Breast epithelium (tissue), 3 donors: Measurements from ENCODE around the gene LRAT.
A peak's percentile ranks its signal among the peaks of the same experiment; 100 is the strongest.

ENCODE experiments used
- CTCF ChIP-seq, 3 donors: fragments of 450-650 bp; IDR thresholded peaks; one replicate each; pipeline ENCODE4 v1.5.1; 2016 to 2017; ENCODE audit warnings: antibody characterized with exemption in 3 of 3, mild to moderate bottlenecking in 3 of 3, moderate library complexity in 3 of 3
- POLR2A ChIP-seq: fragments of 450-650 bp; IDR thresholded peaks from one replicate; pipeline ENCODE4 v1.6.1; 2016; ENCODE audit warnings: antibody characterized with exemption, mild to moderate bottlenecking, moderate library complexity
- POLR2AphosphoS5 ChIP-seq, 3 donors: sonication (generic); formaldehyde crosslinking; IDR thresholded peaks; one replicate each; pipeline ENCODE4 v1.6.1; 2017; ENCODE audit warnings: antibody characterized with exemption in 3 of 3

GRCh38 chr4:154743683-154744340 is at the start of gene LRAT:
- TF ChIP-seq POLR2AphosphoS5 (IDR thresholded peaks at IDR 0.05) = peak in 1 of 3 donors; percentile 13
- no peak for TF ChIP-seq POLR2A
- peak; percentile 31 to 61 (median 52) for TF ChIP-seq CTCF (IDR thresholded peaks at IDR 0.05)
